OCI-LY3 (cell line): ENCODE measurements around the gene ELFN2.

Source experiments
- H2AFZ ChIP-seq: fragments of 200-600, 300-600 bp; shearing (Covaris generic); 2 replicates; pipeline ENCODE4 v1.6.0; 2014; ENCODE audit warnings: antibody characterized with exemption, low read depth, low read length
- H3K27ac ChIP-seq: fragments of 200-600, 300-600 bp; sonication (generic); 2 replicates; pipeline ENCODE4 v1.5.1; 2014; ENCODE audit warnings: mild to moderate bottlenecking, low read length, moderate library complexity, mixed read lengths
- H3K27me3 ChIP-seq: fragments of 200-600, 300-600 bp; sonication (generic); 2 replicates; pipeline ENCODE4 v1.6.1; 2014; ENCODE audit warnings: low read depth, low read length, mixed read lengths
- H3K36me3 ChIP-seq: fragments of 200-600, 300-600 bp; sonication (generic); replicated peaks from 2 replicates; pipeline ENCODE3; 2014; ENCODE audit warnings: low read depth, low read length, mixed read lengths
- H3K4me1 ChIP-seq: fragments of 300-600, 200-600 bp; sonication (generic); 2 replicates; pipeline ENCODE4 v1.6.1; 2014; ENCODE audit warnings: low read length, mixed read lengths
- H3K4me2 ChIP-seq: fragments of 200-600, 300-600 bp; sonication (generic); 2 replicates; pipeline ENCODE4 v1.6.1; 2014; ENCODE audit warnings: low read length, mixed read lengths
- H3K4me3 ChIP-seq: fragments of 300-600, 200-600 bp; sonication (generic); 2 replicates; pipeline ENCODE4 v1.5.1; 2014; ENCODE audit warnings: antibody characterized with exemption, mild to moderate bottlenecking, low read length, moderate library complexity
- H3K79me2 ChIP-seq: fragments of 300-600, 200-600 bp; shearing (Covaris generic); 2 replicates; pipeline ENCODE4 v1.6.1; 2014; ENCODE audit warnings: mild to moderate bottlenecking, low read length, mixed read lengths
- H3K9ac ChIP-seq: fragments of 300-600, 200-600 bp; shearing (Covaris generic); 2 replicates; pipeline ENCODE4 v1.6.0; 2014; ENCODE audit warnings: mild to moderate bottlenecking, low read length, moderate library complexity
- H3K9me3 ChIP-seq: fragments of 200-600, 300-600 bp; shearing (Covaris generic); 2 replicates; pipeline ENCODE4 v1.6.1; 2014; ENCODE audit warnings: low read length, mixed read lengths; ENCODE audit not compliant: insufficient read depth
- H4K20me1 ChIP-seq: fragments of 200-600, 300-600 bp; sonication (generic); 2 replicates; pipeline ENCODE4 v1.6.1; 2016; ENCODE audit warnings: low read length, mixed read lengths; ENCODE audit not compliant: insufficient read depth
- CTCF ChIP-seq: fragments of 200-600, 300-600 bp; sonication (generic); IDR thresholded peaks from 2 replicates; pipeline ENCODE4 v1.5.1; 2014; ENCODE audit warnings: antibody characterized with exemption, low read length, low read depth
- EZH2phosphoT487 ChIP-seq: fragments of 200-600 bp; shearing (Covaris generic); IDR thresholded peaks from 2 replicates; pipeline ENCODE4 v1.6.1; 2018; ENCODE audit warnings: antibody characterized with exemption, mixed run types, low read depth

The ELFN2 gene

GRCh38 chr22:37413546-37413945 is 13.7 kb downstream of the ELFN2 start:
- H4K20me1 ChIP-seq, result no peaks in the 10 kb centered on the region

GRCh38 chr22:37412495-37413250 is 14.6 kb downstream of the ELFN2 start:
- no peak overlapping the region for H3K4me3 ChIP-seq
- no peaks in the 10 kb centered on the region for H3K4me1 ChIP-seq
- H3K36me3 ChIP-seq, result no peaks in the 10 kb centered on the region
- H3K27me3 ChIP-seq, result peaks cover 32% of the 10 kb centered on the region
- H3K9ac ChIP-seq, result no peak overlapping the region
- no peaks in the 10 kb centered on the region for H4K20me1 ChIP-seq
- H3K9me3 ChIP-seq, result no peaks in the 10 kb centered on the region
- no peak overlapping the region for H3K27ac ChIP-seq
- H2AFZ ChIP-seq, result no peak overlapping the region
- TF ChIP-seq EZH2phosphoT487, result no peak
- no peak for TF ChIP-seq CTCF
- no peaks in the 10 kb centered on the region for H3K79me2 ChIP-seq
- H3K4me2 ChIP-seq, result no peak overlapping the region

More at GRCh38 chr22:37413546-37413945, 13.7 kb downstream of the ELFN2 start:
- TF ChIP-seq EZH2phosphoT487 (no peak), CTCF (no peak)
- no peaks in the 10 kb centered on the region for H3K79me2 ChIP-seq
- H3K27me3 ChIP-seq, result peaks cover 27% of the 10 kb centered on the region
- no peak overlapping the region for H2AFZ ChIP-seq
- H3K4me1 ChIP-seq, result no peaks in the 10 kb centered on the region
- H3K9me3 ChIP-seq, result no peaks in the 10 kb centered on the region
- H3K27ac ChIP-seq, result no peak overlapping the region
- H3K4me2 ChIP-seq, result no peak overlapping the region
- H3K36me3 ChIP-seq, result no peaks in the 10 kb centered on the region
- no peak overlapping the region for H3K4me3 ChIP-seq
- no peak overlapping the region for H3K9ac ChIP-seq

- H3K4me1 ChIP-seq, result no peaks in the 10 kb centered on the region
- no peak overlapping the region for H3K4me2 ChIP-seq
- TF ChIP-seq CTCF (no peak), EZH2phosphoT487 (no peak)
- H3K4me3 ChIP-seq, result no peak overlapping the region
- no peak overlapping the region for H3K27ac ChIP-seq
- no peaks in the 10 kb centered on the region for H4K20me1 ChIP-seq
- no peaks in the 10 kb centered on the region for H3K36me3 ChIP-seq
- H3K9ac ChIP-seq, result no peak overlapping the region
- no peak overlapping the region for H2AFZ ChIP-seq
- no peaks in the 10 kb centered on the region for H3K79me2 ChIP-seq
- no peaks in the 10 kb centered on the region for H3K9me3 ChIP-seq
- H3K27me3 ChIP-seq, result peaks cover 36% of the 10 kb centered on the region
Measured at GRCh38 chr22:37411655-37412054, 15.6 kb downstream of the ELFN2 start.

GRCh38 chr22:37410174-37411055 is 16.9 kb downstream of the ELFN2 start:
- H3K27me3 ChIP-seq, result peaks cover 33% of the 10 kb centered on the region
- no peak overlapping the region for H3K4me3 ChIP-seq
- H3K9ac ChIP-seq, result no peak overlapping the region
- H3K27ac ChIP-seq, result no peak overlapping the region
- TF ChIP-seq CTCF (no peak), EZH2phosphoT487 (no peak)
- no peaks in the 10 kb centered on the region for H3K79me2 ChIP-seq
- no peaks in the 10 kb centered on the region for H3K36me3 ChIP-seq
- H4K20me1 ChIP-seq, result no peaks in the 10 kb centered on the region
- no peak overlapping the region for H2AFZ ChIP-seq
- no peaks in the 10 kb centered on the region for H3K9me3 ChIP-seq
- H3K4me2 ChIP-seq, result no peak overlapping the region
- H3K4me1 ChIP-seq, result no peaks in the 10 kb centered on the region
